Measurements from ENCODE around the gene AEBP2.
"Not testable (repeated sequence)": the region's sequence is repeated elsewhere in the genome, so short reads cannot be mapped to it uniquely, and the experiment has no call there.

AEBP2 gene

DNA sequence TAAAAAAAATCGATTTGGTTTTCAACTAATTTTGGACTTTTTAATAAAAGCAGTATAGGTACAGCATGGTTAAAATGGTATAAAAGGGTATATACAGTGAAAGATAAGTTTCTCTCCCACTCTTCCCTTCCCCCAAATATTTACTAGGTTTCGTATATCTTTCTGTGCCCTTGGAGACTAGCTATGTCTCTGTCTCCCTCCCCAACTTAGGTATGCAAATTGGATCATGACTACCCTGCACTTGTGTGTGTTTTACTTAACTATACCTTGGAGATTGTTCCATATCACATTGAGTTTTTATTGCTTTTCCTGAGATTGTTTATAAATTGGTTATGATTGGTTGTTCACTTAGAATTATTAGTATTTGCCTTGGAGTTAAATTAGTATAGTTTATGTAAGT lies 19.4 kb downstream of the AEBP2 start:
- no peak for DNase-seq

DNA sequence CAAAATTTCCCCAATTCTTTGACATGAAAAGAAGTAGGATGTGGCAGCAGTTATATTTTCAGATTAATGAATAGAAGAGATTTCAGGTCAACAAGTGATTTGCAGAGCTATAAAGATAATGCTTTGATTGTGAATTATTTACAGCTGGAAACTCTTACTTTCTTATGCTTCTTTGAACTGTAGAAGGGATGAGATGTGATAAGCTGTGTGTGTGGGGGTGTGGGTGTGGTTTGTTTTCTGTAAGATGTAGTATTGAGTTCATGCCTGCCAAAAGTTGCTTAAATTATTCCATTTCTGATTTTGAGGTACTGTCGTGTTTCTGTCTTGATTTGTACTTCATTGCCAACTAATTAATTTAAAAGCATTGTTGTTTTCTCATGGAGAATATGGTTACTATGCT lies 22.7 kb downstream of the AEBP2 start:
- DNase-seq = no peak

GRCh38 chr12:19462406-19462805 lies 23.1 kb downstream of the AEBP2 start:
- DNase-seq = no peak

GRCh38 chr12:19464192-19464580 lies 24.9 kb downstream of the AEBP2 start:
- no peak for DNase-seq

GRCh38 chr12:19465711-19466110 lies 26.4 kb downstream of the AEBP2 start:
- no peak for DNase-seq

GRCh38 chr12:19474147-19474546 lies 34.9 kb downstream of the AEBP2 start:
- DNase-seq = no peak

- DNase-seq = not testable (repeated sequence)
These were observed 36.7 kb downstream of the AEBP2 start for GRCh38 chr12:19475884-19476505.

DNA sequence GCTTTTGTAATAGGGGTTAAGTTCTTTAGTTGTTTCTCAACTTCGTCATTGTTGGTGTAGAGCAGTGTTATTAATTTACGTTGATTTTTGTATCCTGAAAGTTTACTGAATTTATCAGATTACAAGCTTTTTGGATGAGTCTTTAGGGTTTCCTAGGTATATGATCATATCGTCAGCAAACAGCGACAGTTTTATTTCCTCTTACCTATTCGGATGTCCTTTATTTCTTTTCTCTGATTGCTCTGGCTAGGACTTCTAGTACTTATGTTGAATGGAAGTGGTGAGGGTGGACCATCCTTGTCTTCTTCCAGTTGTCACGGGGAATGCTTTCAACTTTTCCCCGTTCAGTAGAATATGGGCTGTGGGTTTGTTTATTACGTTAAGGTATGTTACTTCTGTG lies 37.8 kb downstream of the AEBP2 start:
- no peak for DNase-seq

DNA sequence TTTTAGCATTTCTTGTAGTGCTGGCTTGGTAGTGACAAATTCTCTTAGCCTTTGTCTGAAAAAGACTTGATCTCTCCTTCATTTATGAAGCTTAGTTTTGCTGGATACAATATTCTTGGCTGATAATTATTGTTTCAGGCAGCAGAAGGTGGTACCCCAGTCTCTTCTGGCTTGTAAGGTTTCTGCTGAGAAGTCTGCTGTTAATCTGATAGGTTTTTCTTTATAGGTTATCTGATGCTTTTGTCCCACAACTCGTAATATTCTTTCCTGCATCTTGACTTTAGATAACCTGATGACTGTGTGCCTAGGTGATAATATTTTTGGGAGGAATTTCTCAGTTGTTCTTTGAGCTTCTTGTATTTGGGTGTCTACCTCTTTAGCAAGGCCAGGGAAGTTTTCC lies 41.2 kb downstream of the AEBP2 start:
- no peak for DNase-seq

- DNase-seq = no peak
These were observed 42.7 kb downstream of the AEBP2 start for GRCh38 chr12:19482036-19482435.

GRCh38 chr12:19482551-19483109 lies 43.3 kb downstream of the AEBP2 start:
- no peak for DNase-seq

DNA sequence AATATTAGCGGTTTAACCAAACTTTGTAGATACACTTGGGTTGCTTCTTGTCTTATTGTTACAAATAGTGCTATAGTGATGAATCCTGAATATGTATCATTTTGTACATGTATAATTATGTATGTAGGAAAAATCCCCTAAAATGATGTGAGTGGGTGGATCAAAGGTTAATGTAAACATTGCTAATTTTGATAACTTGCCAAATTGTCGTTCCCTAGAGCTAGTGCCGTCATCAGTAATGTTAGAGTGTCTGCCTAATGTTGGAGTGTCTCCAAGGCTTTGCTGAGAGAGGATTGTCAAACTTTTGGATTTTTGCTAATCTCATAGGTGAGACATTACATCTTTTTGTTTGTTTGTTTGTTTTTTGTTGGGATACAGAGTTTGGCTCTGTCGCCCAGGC lies 44.4 kb downstream of the AEBP2 start:
- DNase-seq = no peak

GRCh38 chr12:19484738-19485137 lies 45.4 kb downstream of the AEBP2 start:
- DNase-seq = no peak

DNA sequence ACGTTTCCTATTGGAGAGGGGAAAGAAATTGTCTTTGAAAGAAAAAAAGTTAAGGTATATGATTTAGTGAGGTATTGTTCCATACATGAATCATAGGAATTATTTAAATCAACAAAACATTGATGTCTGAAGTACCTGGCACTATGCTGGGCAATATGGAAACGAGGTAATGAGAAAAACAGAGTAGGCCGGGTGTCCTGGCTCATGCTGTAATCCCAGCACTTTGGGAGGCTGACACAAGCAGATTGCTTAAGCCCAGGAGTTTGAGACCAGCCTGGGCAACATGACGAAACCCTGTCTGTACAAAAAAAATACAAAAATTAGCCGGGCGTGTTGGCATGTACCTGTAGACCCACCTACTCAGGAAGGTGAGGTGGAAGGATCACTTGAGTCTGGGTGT lies 45.9 kb downstream of the AEBP2 start:
- DNase-seq = no peak

DNA sequence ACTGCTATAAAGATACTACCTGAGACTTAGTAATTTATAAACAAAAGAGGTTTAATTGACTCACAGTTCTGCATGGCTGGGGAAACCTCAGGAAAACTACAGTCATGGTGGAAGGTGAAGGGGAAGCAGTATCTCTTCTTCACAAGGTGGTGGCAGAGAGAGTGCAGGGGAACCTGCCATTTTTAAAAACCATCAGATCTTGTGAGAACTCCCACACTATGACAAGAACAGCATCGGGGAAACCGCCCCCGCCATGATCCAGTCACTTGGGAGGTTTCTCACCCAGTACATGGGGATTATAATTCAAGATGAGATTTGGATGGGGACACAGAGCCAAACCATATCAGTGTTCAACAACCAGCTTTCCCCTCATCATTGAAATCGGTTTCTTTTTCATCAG lies 49.9 kb downstream of the AEBP2 start:
- DNase-seq = no peak

DNA sequence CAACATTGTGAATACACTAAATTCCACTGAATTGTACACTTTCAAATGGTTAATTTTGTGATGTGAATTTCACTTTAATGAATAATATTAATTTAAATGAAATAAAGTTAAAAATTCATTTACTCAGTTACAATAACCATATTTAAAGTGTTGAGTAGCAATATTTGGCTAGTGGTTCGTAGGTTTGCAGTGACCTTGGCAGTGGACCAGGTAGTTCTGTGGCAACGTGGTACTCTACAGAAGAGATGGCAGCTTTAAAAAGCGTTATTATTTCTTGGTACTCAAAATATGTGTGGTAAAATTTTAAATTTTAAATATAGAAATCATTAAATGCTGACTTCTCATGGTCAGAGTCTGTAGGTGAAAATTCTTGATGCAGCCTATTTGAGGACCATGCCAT lies 51.6 kb downstream of the AEBP2 start:
- no peak for DNase-seq

GRCh38 chr12:19491863-19492262 lies 52.6 kb downstream of the AEBP2 start:
- no peak for DNase-seq

- no peak for DNase-seq
These were observed 57.1 kb downstream of the AEBP2 start for GRCh38 chr12:19496219-19496878.

DNA sequence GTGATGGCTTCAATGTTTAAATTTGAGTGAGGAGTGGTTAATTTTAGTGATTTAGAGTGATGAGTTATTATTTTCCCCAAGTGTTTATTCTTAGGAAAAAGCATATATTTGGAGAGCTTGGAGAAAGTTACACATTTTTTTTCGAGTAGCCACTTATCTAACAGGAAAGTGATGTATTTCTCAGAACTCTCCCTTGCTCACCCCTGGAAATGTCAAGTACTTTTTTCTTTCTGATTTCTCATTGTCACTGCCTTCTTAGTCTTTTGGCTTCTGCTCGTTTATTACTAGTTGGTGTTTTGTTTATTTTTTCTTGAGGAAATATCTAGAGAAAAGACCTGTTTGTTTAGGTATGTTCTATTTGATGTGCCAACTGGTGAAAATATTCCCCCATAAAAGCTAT lies 58.8 kb downstream of the AEBP2 start:
- DNase-seq = no peak

DNA sequence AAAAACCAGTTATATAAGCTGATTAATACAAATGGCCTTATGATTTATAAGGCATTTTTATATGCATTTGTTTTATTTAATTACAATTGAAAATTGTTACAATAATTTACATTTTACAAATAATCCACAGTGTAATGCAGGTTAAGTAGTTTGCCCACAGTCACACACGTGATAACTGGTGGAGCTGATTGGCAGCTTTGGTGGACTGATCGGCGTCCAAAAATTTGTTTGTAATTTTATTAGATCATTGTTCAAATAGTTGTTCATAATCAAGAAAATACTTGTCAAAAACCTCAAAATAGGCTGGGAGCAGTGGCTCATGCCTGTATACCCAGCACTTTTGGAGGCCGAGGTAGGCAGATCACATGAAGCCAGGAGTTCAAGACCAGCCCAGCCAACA lies 59.7 kb downstream of the AEBP2 start:
- DNase-seq = no peak

DNA sequence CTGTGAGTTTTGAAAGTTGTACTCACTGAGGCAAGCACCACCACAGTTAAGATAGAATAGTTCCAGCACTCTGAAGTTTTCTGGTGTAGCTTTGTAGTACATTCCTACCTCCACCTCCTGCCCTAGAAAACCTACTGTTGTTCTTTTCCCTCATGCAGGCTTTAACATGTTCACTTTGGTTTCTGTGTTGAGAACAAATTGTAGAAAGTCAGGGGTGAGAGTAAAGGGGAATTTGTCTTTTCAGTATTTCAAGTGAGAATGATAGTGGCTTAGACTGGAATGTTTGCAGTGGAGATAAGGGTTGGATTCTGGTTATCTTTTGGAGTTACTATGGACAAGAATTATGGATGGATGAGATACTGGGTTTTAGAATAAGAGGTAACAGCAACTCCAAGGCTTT lies 67.2 kb downstream of the AEBP2 start:
- no peak for DNase-seq

- DNase-seq = no peak
These were observed 68.5 kb downstream of the AEBP2 start for GRCh38 chr12:19507823-19508222.

DNA sequence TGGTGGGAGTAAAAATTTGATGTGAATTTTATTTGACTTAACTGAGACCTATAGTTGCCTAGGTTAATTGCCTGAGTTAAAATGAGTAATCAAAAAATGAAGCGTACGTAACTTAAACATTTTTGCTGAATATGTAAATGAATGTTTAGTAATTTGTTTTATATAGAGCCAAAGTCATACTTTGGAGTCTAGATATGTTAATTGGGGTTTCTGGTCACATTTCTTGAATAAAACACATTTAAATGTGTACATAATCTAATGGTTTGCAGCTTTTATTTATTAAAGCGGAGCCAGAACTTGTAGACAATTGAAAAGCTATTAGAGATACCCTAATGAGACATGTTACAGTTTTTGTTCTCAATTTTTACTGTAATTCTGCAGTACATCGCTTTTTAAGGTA lies 71.2 kb downstream of the AEBP2 start:
- no peak for DNase-seq

- DNase-seq = no peak
These were observed 75.9 kb downstream of the AEBP2 start for GRCh38 chr12:19515179-19515578.

DNA sequence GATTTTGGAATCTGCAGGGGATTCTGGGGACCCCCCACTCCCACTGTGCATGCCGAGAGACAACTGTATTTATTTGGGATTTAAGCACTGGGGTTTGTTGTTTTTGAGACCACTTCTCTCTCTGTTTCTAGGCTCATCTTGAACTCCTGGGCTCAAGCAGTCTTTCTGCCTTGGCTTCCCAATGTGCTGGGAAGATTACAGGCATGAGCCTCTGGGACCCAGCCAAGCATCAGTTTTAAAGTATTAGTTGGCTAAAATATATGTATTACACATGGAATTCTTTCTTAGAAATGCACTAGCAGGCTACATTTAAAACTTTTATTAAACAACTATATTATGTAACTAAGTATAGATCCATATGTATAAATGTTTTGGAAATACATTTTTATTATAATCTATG lies 78.3 kb downstream of the AEBP2 start:
- no peak for DNase-seq
